CD1c-positive myeloid dendritic cell (primary cell): ENCODE data around the gene RILPL1.

Experiments used
- DNase-seq: peaks from one replicate; pipeline ENCODE4 v3.0.0-alpha.2; 2016; ENCODE audit errors: extremely low spot score

Gene RILPL1

GRCh38 chr12:123428591-123428990, 104.9 kb downstream of the RILPL1 start:
- DNase-seq = no peak

- DNase-seq = no peak
Measured at GRCh38 chr12:123427036-123427769, 106.3 kb downstream of the RILPL1 start.

- DNase-seq = no peak
Measured at GRCh38 chr12:123421314-123421713, 112.2 kb downstream of the RILPL1 start.
